Activated CD4-positive, alpha-beta T cell treated with anti-CD3 and anti-CD28 coated beads, Interleukin-2, amount 50 U/mL, for 48 hours (primary cell): Measurements from ENCODE around the gene RBL2.

ENCODE experiments used
- DNase-seq, 2 experiments: peaks; one replicate each; pipeline ENCODE4 v3.0.0-alpha.2; 2020

RBL2 gene

GRCh38 chr16:53457670-53458069, 23.4 kb downstream of the RBL2 start:
- peak; percentile 49 to 63 for DNase-seq

GRCh38 chr16:53458635-53459034, 24.4 kb downstream of the RBL2 start:
- DNase-seq = no peak

GRCh38 chr16:53465606-53466280, 31.5 kb downstream of the RBL2 start:
- no peak for DNase-seq

GRCh38 chr16:53476867-53477266, 42.6 kb downstream of the RBL2 start:
- no peak for DNase-seq

GRCh38 chr16:53478965-53479364, 44.7 kb downstream of the RBL2 start:
- DNase-seq = no peak

GRCh38 chr16:53480394-53480793, 46.1 kb downstream of the RBL2 start:
- DNase-seq = no peak

GRCh38 chr16:53482123-53482522, 47.9 kb downstream of the RBL2 start:
- DNase-seq = no peak

- DNase-seq = no peak
These were observed 50.3 kb downstream of the RBL2 start for GRCh38 chr16:53484542-53484941.

GRCh38 chr16:53486230-53486629, 52.0 kb downstream of the RBL2 start:
- no peak for DNase-seq

- DNase-seq = no peak
These were observed 55.5 kb downstream of the RBL2 start for GRCh38 chr16:53489755-53490154.

GRCh38 chr16:53492503-53492902, 58.2 kb downstream of the RBL2 start:
- DNase-seq = no peak

GRCh38 chr16:53494636-53495035, 60.4 kb downstream of the RBL2 start:
- no peak for DNase-seq

- no peak for DNase-seq
These were observed 61.1 kb downstream of the RBL2 start for GRCh38 chr16:53495325-53495724.

- DNase-seq = no peak
These were observed 64.7 kb downstream of the RBL2 start for GRCh38 chr16:53498984-53499383.

- no peak for DNase-seq
These were observed 67.1 kb downstream of the RBL2 start for GRCh38 chr16:53501216-53501859.

GRCh38 chr16:53502331-53503269, 68.3 kb downstream of the RBL2 start, which contains the start of gene AKTIP:
Gene AKTIP, minus strand, starts transcription at chr16:53503209. Its CDS starts 2,950 bp downstream, at chr16:53500259.
- DNase-seq = peak; percentile 67 to 75

- peak; percentile 100 for DNase-seq
These were observed 69.1 kb downstream of the RBL2 start for GRCh38 chr16:53503270-53503923.

GRCh38 chr16:53503991-53504663, 69.9 kb downstream of the RBL2 start:
- DNase-seq = peak; percentile 36 to 43

GRCh38 chr16:53504665-53505064, 70.4 kb downstream of the RBL2 start:
- DNase-seq = peak in 1 of 2 experiments; percentile 22

GRCh38 chr16:53506254-53506653, 72.0 kb downstream of the RBL2 start:
- no peak for DNase-seq

GRCh38 chr16:53507464-53508179, 73.4 kb downstream of the RBL2 start:
- no peak for DNase-seq
